Left lobe of liver (tissue), 2 donors: ENCODE measurements around the gene AKR1C3. TPM values are rescaled to one million over a fixed set of nuclear protein-coding genes. Genes with fewer than 3 reads are reported as not detected.
"Not testable (repeated sequence)": the region's sequence is repeated elsewhere in the genome, so short reads cannot be mapped to it uniquely, and the experiment has no call there.

Source experiments
- ATAC-seq: fragments of 200-7000 bp; cut with Tn5 transposase; one replicate; pipeline ENCODE4 v1.9.1; 2020; ENCODE audit warnings: mild to moderate bottlenecking, moderate library complexity
- DNase-seq: peaks from one replicate; pipeline ENCODE4 v3.0.0-alpha.2; 2020; ENCODE audit warnings: low spot score
- total RNA-seq: library from RNA; stranded (reverse); gene quantifications from one replicate; pipeline ENCODE4 v1.2.1, GENCODE V29; 2021
- donor health status: DM: no; HTN: no; CAD: no; lungs with moderate emphysema.
- donor health status: DM: no; HTN: yes; CAD: no.

The AKR1C3 gene
- total RNA-seq, 1 donor from 2014 or later, result 327 TPM

- ATAC-seq, result no peak
- DNase-seq, result no peak
Observed at GRCh38 chr10:5081091-5081490, 13.1 kb upstream of the AKR1C3 start.

GRCh38 chr10:5088703-5089261, 5.4 kb upstream of the AKR1C3 start:
- ATAC-seq, result no peak
- no peak for DNase-seq

- ATAC-seq (no peak), DNase-seq (no peak)
Observed at GRCh38 chr10:5089865-5090264, 4.3 kb upstream of the AKR1C3 start.

GRCh38 chr10:5090551-5090950, 3.7 kb upstream of the AKR1C3 start:
- DNase-seq (no peak), ATAC-seq (no peak)

- no peak for DNase-seq
- no peak for ATAC-seq
Observed at GRCh38 chr10:5091196-5091595, 3.0 kb upstream of the AKR1C3 start.

GRCh38 chr10:5092375-5092774, 1.8 kb upstream of the AKR1C3 start:
- no peak for DNase-seq
- no peak for ATAC-seq

- ATAC-seq (peak; percentile 20), DNase-seq (no peak)
Observed at GRCh38 chr10:5092848-5093790, 1.1 kb upstream of the AKR1C3 start.

- no peak for DNase-seq
- ATAC-seq, result peak; percentile 4
Observed at GRCh38 chr10:5095687-5096086, 1.5 kb downstream of the AKR1C3 start.

- no peak for DNase-seq
- ATAC-seq, result peak; percentile 12
Observed at GRCh38 chr10:5096108-5096507, 1.9 kb downstream of the AKR1C3 start.

GRCh38 chr10:5102479-5102878, 8.3 kb downstream of the AKR1C3 start:
- DNase-seq, result not testable (repeated sequence)
- ATAC-seq, result peak; percentile 7

- DNase-seq (no peak), ATAC-seq (peak; percentile 10)
Observed at GRCh38 chr10:5103481-5103880, 9.3 kb downstream of the AKR1C3 start.

GRCh38 chr10:5105626-5106025, 11.4 kb downstream of the AKR1C3 start:
- peak; percentile 85 for ATAC-seq

GRCh38 chr10:5106553-5106952, 12.3 kb downstream of the AKR1C3 start:
- DNase-seq, result no peak
- ATAC-seq, result peak; percentile 14

More at GRCh38 chr10:5105626-5106025, 11.4 kb downstream of the AKR1C3 start:
- peak; percentile 86 for DNase-seq

GRCh38 chr10:5107860-5108526, 13.8 kb downstream of the AKR1C3 start:
- ATAC-seq, result peak; percentile 32
- no peak for DNase-seq

- ATAC-seq (no peak), DNase-seq (no peak)
Observed at GRCh38 chr10:5108658-5109416, 14.6 kb downstream of the AKR1C3 start.

- not testable (repeated sequence) for DNase-seq, ATAC-seq
Observed at GRCh38 chr10:5109861-5110260, 15.6 kb downstream of the AKR1C3 start.

GRCh38 chr10:5116621-5117020, 22.4 kb downstream of the AKR1C3 start:
- DNase-seq (no peak), ATAC-seq (no peak)

GRCh38 chr10:5117026-5117425, 22.8 kb downstream of the AKR1C3 start:
- DNase-seq (no peak), ATAC-seq (no peak)

GRCh38 chr10:5119997-5120396, 25.8 kb downstream of the AKR1C3 start:
- DNase-seq, ATAC-seq: not testable (repeated sequence)

- peak; percentile 75 for ATAC-seq
- DNase-seq, result peak; percentile 77
Observed at GRCh38 chr10:5123886-5124285, 29.7 kb downstream of the AKR1C3 start.
